K562 (cell line): ENCODE results near the gene SLC34A3. TPM values are rescaled to one million over a fixed set of nuclear protein-coding genes. Genes with fewer than 3 reads are reported as not detected.

Experiments used
- AFF4 ChIP-seq: sonication (generic); formaldehyde crosslinking; IDR thresholded peaks from 2 replicates; pipeline ENCODE4 v1.8.0; 2023; ENCODE audit warnings: mild to moderate bottlenecking, missing genetic modification reagents
- CREM ChIP-seq: IDR thresholded peaks from 2 replicates; pipeline ENCODE4 v1.6.1; 2014; ENCODE audit warnings: antibody characterized with exemption, low read depth
- ESRRA ChIP-seq: fragments of 450-650 bp; IDR thresholded peaks from 2 replicates; pipeline ENCODE4 v1.6.1; 2014; ENCODE audit warnings: low read depth, mild to moderate bottlenecking, moderate library complexity, borderline replicate concordance
- FOS ChIP-seq: IDR thresholded peaks from 3 replicates; pipeline ENCODE4 v1.6.1; 2011; ENCODE audit not compliant: insufficient read length; ENCODE audit errors: extremely low read depth
- FOSL1 ChIP-seq: fragments of 200-800 bp; sonication (Bioruptor generic); conservative IDR thresholded peaks from 2 replicates; pipeline ENCODE4 v1.6.1; 2016; ENCODE audit warnings: missing genetic modification characterization, missing compliant biosample characterization
- GATAD2A ChIP-seq: fragments of 450-650 bp; IDR thresholded peaks from 2 replicates; pipeline ENCODE4 v1.6.1; 2017
- HDAC1 ChIP-seq, 2 experiments: fragments of 450-650 bp; IDR thresholded peaks; 2 replicates each; pipeline ENCODE4 v1.6.1; 2016 to 2017; ENCODE audit warnings: inconsistent platforms in 1 of 2, mild to moderate bottlenecking in 1 of 2, moderate library complexity in 1 of 2
- HNRNPL ChIP-seq: fragments of 200-400 bp; formaldehyde crosslinking; IDR thresholded peaks from 2 replicates; pipeline ENCODE4 v1.6.1; 2017; ENCODE audit warnings: low read depth, mild to moderate bottlenecking, low read length
- ID3 ChIP-seq, 2 experiments: fragments of 250-450 bp in 1 of 2; fragments of 450-650 bp in 1 of 2; sonication (Bioruptor Pico) in 1 of 2; IDR thresholded peaks; 2 replicates each; pipeline versions ENCODE4 v1.6.1 to v1.8.0; 2016 to 2021; ENCODE audit warnings: mild to moderate bottlenecking in 2 of 2, moderate library complexity in 2 of 2, missing compliant biosample characterization in 1 of 2, missing genetic modification characterization in 1 of 2
- KLF1 ChIP-seq: fragments of 450-650 bp; IDR thresholded peaks from 2 replicates; pipeline ENCODE4 v1.6.1; 2016; ENCODE audit warnings: missing genetic modification characterization, missing compliant biosample characterization
- MAFG ChIP-seq: fragments of 450-650 bp; conservative IDR thresholded peaks from 2 replicates; pipeline ENCODE4 v1.6.1; 2016; ENCODE audit warnings: missing genetic modification characterization, missing compliant biosample characterization
- MECOM ChIP-seq: fragments of 250-450 bp; sonication (Bioruptor Pico); IDR thresholded peaks from 2 replicates; pipeline ENCODE4 v1.8.0; 2022; ENCODE audit warnings: inconsistent platforms
- MTA2 ChIP-seq: fragments of 450-650 bp; IDR thresholded peaks from 2 replicates; pipeline ENCODE4 v1.6.1; 2016; ENCODE audit warnings: low read depth
- NRF1 ChIP-seq, 2 experiments: fragments of 450-650 bp; IDR thresholded peaks in 1 of 2; conservative IDR thresholded peaks in 1 of 2; 2 replicates each; pipeline ENCODE4 v1.6.1; 2014; ENCODE audit warnings: mild to moderate bottlenecking in 2 of 2
- PATZ1 ChIP-seq: fragments of 250-450 bp; sonication (Bioruptor Pico); IDR thresholded peaks from 2 replicates; pipeline ENCODE4 v1.5.0; 2020; ENCODE audit warnings: mild to moderate bottlenecking, borderline replicate concordance
- PRMT5 ChIP-seq: sonication (generic); formaldehyde crosslinking; IDR thresholded peaks from 2 replicates; pipeline ENCODE4 v1.5.0; 2020; ENCODE audit warnings: missing genetic modification reagents
- SP1 ChIP-seq: sonication (generic); formaldehyde crosslinking; IDR thresholded peaks from 2 replicates; pipeline ENCODE4 v1.8.1; 2022; ENCODE audit warnings: mild to moderate bottlenecking, missing genetic modification reagents
- ZBTB26 ChIP-seq: fragments of 450-650 bp; formaldehyde crosslinking; IDR thresholded peaks from 2 replicates; pipeline ENCODE4 v1.4.0; 2022; ENCODE audit warnings: missing genetic modification characterization
- ZFP36 ChIP-seq: fragments of 150-350 bp; IDR thresholded peaks from 2 replicates; pipeline ENCODE4 v1.6.1; 2018; ENCODE audit warnings: low read length, low read depth; ENCODE audit not compliant: partially characterized antibody
- ZNF324 ChIP-seq: fragments of 250-450 bp; sonication (Bioruptor Pico); IDR thresholded peaks from 2 replicates; pipeline ENCODE4 v1.4.0; 2020; ENCODE audit warnings: mild to moderate bottlenecking
- ZNF75A ChIP-seq: fragments of 450-650 bp; formaldehyde crosslinking; IDR thresholded peaks from 2 replicates; pipeline ENCODE4 v1.4.0; 2020; ENCODE audit warnings: mild to moderate bottlenecking
- ZSCAN32 ChIP-seq: fragments of 450-650 bp; formaldehyde crosslinking; IDR thresholded peaks from 2 replicates; pipeline ENCODE4 v1.4.0; 2020; ENCODE audit warnings: mild to moderate bottlenecking, moderate library complexity
- polyA plus RNA-seq, 8 experiments: library from polyadenylated mRNA; depleted of rRNA in 4 of 8; stranded (reverse) in 5 of 8; unstranded in 3 of 8; fragments of >200 nt; fragmentation: Nextera tagmentation in 2 of 8; fragmentation: Illumina TruSeq in 1 of 8; extraction: Ambion mirVana in 2 of 8; extraction: Trizol in 1 of 8; gene quantifications; 2 replicates each; pipeline versions ENCODE4 v1.2.1 to v1.2.3, GENCODE V29; 2011 to 2014; ENCODE audit warnings: inconsistent platforms in 1 of 8, missing spikeins in 1 of 8
- total RNA-seq, 7 experiments: library from RNA; depleted of rRNA in 6 of 7; stranded (reverse); fragments of >200 nt in 6 of 7; fragmentation: Illumina TruSeq in 2 of 7; extraction: Trizol in 2 of 7; gene quantifications; 2 replicates each; pipeline versions ENCODE4 v1.2.1 to v1.2.3, GENCODE V29; 2011 to 2021; ENCODE audit warnings: low replicate concordance in 1 of 7

SLC34A3 gene
- total and polyA plus RNA-seq, 9 of the 15 experiments (the other 6 are each of a cell fraction or from before 2014, with no cell fraction given), result not detected

GRCh38 chr9:137218754-137219271, 11.9 kb upstream of the SLC34A3 start (continued):
- TF ChIP-seq ID3 (CRISPR knock-in tag; IDR thresholded peaks at IDR 0.05) (no peak), ID3 (tag; IDR thresholded peaks at IDR 0.05) (peak; percentile 81), SP1 (CRISPR knock-in tag) (peak; percentile 84), MECOM (CRISPR knock-in tag) (no peak), ZBTB26 (CRISPR knock-in tag) (peak; percentile 84; the same call in 1 of the 2 replicates), KLF1 (peak; percentile 91; the same call in 1 of the 2 replicates), ZFP36 (peak; percentile 39), PRMT5 (CRISPR knock-in tag) (no peak), HNRNPL (peak; percentile 61; the same call in 1 of the 2 replicates), NRF1 (conservative IDR thresholded peaks at IDR 0.05 in 1 of 2, IDR thresholded peaks at IDR 0.05 in 1 of 2) (peak; percentile 31 to 55), MTA2 (peak; percentile 27; the same call in 1 of the 2 replicates), MAFG (tag) (no peak; the same call in 1 of the 2 replicates), FOS (peak; percentile 36), GATAD2A (peak; percentile 76; the same call in 1 of the 2 replicates), AFF4 (CRISPR knock-in tag) (no peak), FOSL1 (tag) (peak; percentile 91), ESRRA (peak; percentile 96), ZSCAN32 (CRISPR knock-in tag) (peak; percentile 55; the same call in 1 of the 2 replicates), CREM (peak; percentile 79), ZNF324 (CRISPR knock-in tag) (no peak), ZNF75A (0 out of 2 replicates have a peak, but pooled peaks have one; percentile 49), HDAC1 (IDR thresholded peaks at IDR 0.05) (peak in 1 of 2 experiments; percentile 91; a peak in 2 of 4 replicates), PATZ1 (CRISPR knock-in tag) (no peak; the same call in 1 of the 2 replicates)
